Rectal smooth muscle tissue (tissue), 1 donor: ENCODE data around the gene NUAK2.
"Not testable (repeated sequence)": the region's sequence is repeated elsewhere in the genome, so short reads cannot be mapped to it uniquely, and the experiment has no call there.

Source experiments
- H3K27ac ChIP-seq: one replicate; pipeline ENCODE4 v1.7.0; 2013; ENCODE audit warnings: low read depth, low read length, inconsistent platforms
- H3K27me3 ChIP-seq: one replicate; pipeline ENCODE4 v1.7.0; 2013; ENCODE audit warnings: low read length; ENCODE audit not compliant: control insufficient read depth, insufficient read depth
- H3K36me3 ChIP-seq: one replicate; pipeline ENCODE4 v1.7.0; 2013; ENCODE audit warnings: low read length; ENCODE audit not compliant: control insufficient read depth, insufficient read depth
- H3K4me1 ChIP-seq: one replicate; pipeline ENCODE4 v1.7.0; 2013; ENCODE audit warnings: low read length; ENCODE audit not compliant: control insufficient read depth, insufficient read depth
- H3K4me3 ChIP-seq: one replicate; pipeline ENCODE4 v1.7.0; 2013; ENCODE audit warnings: low read length
- H3K9ac ChIP-seq: one replicate; pipeline ENCODE4 v1.7.0; 2013; ENCODE audit warnings: low read length

NUAK2 gene

DNA sequence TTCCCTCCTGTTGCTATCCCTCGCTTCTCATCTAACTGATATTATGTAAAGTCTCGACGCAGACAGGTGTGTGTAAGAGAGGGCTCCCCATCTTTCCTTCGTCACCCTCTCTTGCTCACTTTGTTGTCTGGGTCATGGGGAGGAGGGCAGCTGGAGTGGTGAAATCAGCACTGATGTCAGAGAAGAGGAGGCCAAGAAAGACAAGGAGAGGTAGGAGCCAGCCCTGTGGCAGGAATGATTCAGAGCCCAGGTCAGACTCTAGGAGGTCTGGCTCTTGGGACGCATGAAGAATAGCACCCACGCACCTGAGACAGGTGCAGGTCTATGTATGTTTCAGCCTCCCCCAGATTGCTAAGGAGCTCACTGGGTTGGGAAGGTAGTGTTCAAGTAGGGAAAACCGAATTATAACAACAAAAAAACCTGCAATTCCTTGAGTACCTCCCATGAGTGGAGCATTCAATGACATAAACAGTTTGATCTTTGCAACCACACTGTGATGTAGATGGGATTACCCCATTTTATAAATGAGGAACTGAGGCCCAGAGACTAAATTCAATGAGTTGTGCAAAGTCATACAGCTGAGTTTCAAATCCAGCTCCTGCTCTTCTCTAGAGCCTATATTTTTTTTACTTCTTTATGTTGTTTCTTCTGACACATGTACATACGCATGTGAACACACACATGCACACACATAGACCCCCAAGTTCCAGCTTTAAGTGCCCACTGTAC is 10.4 kb downstream of the NUAK2 start:
- no peaks in the 10 kb centered on the region for H3K27me3 ChIP-seq
- H3K27ac ChIP-seq = no peak overlapping the region
- H3K4me1 ChIP-seq = no peaks in the 10 kb centered on the region
- H3K36me3 ChIP-seq = peaks cover 22% of the 10 kb centered on the region
- no peak overlapping the region for H3K9ac ChIP-seq
- no peak overlapping the region for H3K4me3 ChIP-seq

DNA sequence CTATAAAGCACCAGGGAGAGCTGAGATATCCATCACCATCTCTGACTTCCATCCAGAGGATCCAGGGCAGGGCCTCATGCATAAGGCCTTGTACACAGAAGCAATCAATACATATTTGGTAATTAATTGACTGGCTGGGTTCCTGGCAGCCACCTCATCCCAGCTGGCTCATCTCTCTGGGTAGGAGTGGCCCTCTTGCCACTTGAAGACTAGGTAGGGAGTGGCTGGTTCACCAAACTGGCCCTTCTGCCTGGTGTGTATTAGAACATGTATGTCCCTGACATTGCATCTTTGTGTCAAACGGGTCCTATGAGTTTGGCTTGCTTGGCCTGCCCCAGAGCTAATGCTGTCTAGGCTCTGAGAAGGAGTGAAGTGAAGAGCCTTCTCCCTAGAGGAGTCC is 11.8 kb downstream of the NUAK2 start:
- H3K4me1 ChIP-seq = no peaks in the 10 kb centered on the region
- peaks cover 30% of the 10 kb centered on the region for H3K36me3 ChIP-seq
- no peak overlapping the region for H3K9ac ChIP-seq
- H3K27ac ChIP-seq = no peak overlapping the region
- no peaks in the 10 kb centered on the region for H3K27me3 ChIP-seq
- H3K4me3 ChIP-seq = no peak overlapping the region

DNA sequence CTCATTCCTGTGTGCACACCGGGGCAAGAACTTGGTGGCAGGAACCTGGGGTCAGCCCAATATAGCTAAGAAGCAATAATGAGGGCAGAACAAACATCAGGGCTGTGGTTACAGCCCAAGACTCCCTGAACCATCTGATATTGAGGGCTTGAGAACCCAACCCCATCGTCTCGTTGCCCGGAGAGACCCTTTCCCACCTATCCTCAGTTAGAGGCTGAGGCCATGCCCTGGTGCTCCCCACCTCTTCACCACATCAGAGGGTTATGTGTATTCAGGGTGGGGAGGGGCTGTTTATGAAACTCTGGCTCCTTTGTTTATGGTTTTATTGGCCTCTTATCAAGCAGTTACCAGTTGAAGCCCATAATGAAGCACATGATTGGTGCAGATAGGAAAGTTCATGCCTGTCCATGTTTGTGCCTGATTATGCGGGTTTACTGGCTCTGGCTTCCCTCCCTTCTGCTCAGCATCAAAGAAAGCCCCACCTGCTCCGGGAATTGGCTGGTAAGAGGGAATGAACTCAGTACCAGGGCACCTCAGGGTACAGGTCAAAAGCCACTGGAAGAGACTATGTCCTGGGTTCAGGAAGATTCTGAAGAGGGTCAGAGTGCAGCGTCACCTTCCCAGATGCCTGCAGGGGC is 14.5 kb downstream of the NUAK2 start:
- H3K36me3 ChIP-seq = peaks cover 45% of the 10 kb centered on the region
- H3K9ac ChIP-seq = no peak overlapping the region
- H3K27me3 ChIP-seq = no peaks in the 10 kb centered on the region
- H3K4me3 ChIP-seq = no peak overlapping the region
- no peak overlapping the region for H3K27ac ChIP-seq
- H3K4me1 ChIP-seq = no peaks in the 10 kb centered on the region

DNA sequence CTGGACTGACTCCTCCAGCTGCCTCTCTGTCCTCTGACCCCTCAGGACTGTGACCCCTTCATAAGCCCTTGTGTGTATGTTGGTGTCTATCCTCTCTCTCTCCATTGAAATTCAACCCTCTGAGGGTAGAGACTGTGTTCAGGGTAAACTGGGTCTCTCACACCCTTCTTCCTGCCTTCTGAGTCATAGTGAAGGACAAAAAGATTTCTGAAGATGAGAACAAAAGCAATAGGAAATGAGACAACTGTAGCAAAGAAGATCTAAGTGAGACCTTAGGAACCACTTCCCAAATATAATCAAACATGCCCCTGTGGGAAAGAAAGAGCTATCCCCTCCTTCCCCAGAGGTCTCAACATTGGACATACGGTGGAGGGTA is 16.9 kb downstream of the NUAK2 start:
- no peak overlapping the region for H3K4me3 ChIP-seq
- H3K36me3 ChIP-seq = peaks cover 32% of the 10 kb centered on the region
- no peak overlapping the region for H3K27ac ChIP-seq
- H3K4me1 ChIP-seq = peaks cover 4% of the 10 kb centered on the region
- H3K9ac ChIP-seq = no peak overlapping the region
- H3K27me3 ChIP-seq = no peaks in the 10 kb centered on the region

DNA sequence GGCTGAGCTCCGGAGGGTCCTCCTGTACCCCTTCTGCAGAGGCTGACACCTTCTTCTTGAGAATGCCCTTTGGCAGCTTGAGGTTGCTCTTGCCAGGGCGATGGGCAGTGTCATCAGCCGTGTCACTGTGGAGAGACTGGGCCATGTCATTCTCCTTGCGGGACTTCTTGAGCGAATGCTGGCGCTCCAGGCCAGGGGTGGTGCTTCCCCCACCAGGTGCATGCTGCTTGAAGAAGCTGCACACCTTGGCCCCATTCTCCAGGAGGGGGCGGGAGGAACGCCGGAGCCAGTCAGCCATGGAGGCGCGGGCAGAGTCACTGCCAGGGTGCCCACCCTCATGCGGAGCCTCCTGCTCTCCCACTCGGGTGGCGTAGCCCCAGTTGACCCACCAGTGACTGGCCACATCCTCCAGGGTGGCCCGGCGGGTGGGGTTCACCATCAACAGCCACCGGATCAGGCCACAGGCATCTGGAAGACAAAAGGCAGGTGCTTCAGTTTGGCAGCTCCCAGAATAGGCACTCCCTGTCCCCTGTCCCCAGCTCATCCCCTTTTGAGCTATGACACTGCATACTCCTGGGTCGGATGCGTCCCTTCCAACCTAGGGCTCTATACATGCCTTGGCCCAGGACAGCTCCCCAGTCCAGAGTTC is 17.4 kb downstream of the NUAK2 start:
- Histone ChIP-seq H3K4me1 (peaks cover 4% of the 10 kb centered on the region), H3K9ac (no peak overlapping the region), H3K27me3 (no peaks in the 10 kb centered on the region), H3K4me3 (no peak overlapping the region), H3K27ac (no peak overlapping the region), H3K36me3 (peaks cover 32% of the 10 kb centered on the region)

DNA sequence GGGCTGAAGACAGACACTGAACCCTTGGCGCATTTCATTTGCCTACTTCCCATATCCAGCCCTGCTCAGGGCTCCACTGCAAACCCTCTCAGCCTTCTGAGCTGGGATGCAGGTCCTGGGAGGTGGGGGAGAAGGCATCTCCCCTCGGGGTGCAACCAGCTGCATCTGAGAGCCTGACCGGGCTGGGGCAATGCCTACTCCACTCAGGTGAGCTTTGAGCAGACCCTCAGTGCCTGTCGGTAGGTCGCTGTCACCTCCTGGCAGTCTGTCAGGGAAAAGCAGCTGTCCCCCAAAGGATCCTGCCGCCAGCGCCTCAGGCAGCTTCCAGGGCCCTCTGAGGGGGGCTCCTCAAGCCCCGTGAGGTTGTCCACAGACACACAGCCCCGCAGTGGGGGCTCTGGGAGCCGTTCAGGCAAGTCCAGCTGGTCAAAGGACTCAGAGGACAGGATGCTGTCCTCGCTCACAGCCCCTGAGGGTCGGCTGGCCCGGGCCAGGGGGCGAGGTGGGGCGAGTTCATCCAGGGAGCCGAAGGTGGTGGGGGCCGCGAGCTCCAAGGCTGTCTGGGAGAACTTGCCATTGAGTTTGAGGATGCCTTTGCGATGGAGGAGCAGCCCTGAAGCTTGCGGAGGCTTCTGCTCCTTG is 18.2 kb downstream of the NUAK2 start:
- peaks cover 4% of the 10 kb centered on the region for H3K4me1 ChIP-seq
- H3K9ac ChIP-seq = no peak overlapping the region
- H3K36me3 ChIP-seq = peaks cover 32% of the 10 kb centered on the region
- no peaks in the 10 kb centered on the region for H3K27me3 ChIP-seq
- no peak overlapping the region for H3K27ac ChIP-seq
- H3K4me3 ChIP-seq = no peak overlapping the region

DNA sequence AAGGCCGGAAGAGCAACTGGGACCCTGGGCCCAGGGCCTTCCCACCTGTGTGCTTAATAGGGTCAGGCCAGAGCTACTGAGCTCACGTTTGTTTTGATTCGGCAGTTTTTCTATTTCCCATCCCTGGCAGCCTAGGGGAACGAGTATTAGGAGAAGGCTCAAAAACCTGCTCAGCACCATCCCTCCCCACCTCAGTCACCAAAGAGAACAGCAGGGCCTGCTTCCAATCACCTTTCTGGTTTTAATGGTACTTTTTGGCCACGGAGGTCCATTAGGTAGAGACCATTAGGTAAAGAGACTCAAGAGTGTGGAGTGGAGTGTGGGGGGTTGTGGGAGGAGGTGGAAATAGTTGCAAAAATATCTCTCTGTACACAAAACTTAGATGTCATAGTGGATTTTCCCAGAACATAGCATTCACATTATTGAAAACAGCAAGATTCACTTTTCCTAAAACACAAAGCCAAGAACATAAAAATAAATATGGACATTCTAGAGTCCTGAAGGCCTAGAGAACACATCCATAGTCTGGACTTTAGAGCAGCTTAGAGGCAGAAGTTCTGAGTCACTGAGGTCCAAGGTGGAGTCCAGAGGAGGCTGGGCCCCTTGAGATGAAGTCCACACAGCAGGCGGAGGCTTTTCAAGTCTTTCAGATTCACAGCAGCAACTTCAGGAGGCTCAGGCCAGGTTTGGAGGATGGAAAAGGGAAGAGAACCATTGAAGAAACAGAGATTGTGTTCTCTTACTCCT is 19.5 kb downstream of the NUAK2 start:
- Histone ChIP-seq H3K36me3 (peaks cover 23% of the 10 kb centered on the region), H3K27ac (no peak overlapping the region), H3K4me1 (peaks cover 4% of the 10 kb centered on the region), H3K4me3 (no peak overlapping the region), H3K9ac (no peak overlapping the region), H3K27me3 (no peaks in the 10 kb centered on the region)

DNA sequence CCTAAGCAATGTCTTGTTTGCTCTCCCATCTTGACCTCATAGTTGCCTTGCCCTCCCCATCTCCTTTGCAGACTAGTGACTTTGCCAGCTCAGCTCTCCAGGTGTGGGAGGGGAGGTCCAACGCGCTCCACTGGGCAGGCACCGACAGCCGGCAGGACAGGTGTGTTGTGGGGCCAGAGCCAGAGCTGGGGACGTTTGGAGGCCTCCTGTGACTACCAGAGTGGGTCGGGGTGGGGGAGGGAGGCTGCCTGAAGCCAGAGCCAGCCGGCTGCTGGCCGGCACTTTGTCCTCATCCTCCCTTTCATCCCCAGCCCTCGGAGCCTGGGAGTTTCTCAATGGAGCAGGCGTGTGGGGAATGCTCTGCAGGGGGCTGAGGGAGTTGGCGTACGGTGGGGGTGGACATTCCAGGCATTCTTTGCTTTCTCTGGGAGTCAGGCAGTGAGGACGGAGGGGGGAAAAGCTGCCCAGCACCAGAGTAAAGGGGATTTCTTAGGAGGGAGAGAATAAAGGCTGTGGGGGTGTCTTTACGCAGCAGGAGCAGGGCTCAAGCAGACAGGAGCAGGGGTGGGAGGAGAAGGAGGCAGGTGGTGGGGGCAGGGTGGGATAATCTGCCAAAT is 20.2 kb downstream of the NUAK2 start:
- Histone ChIP-seq H3K27ac (no peak overlapping the region), H3K36me3 (peaks cover 23% of the 10 kb centered on the region), H3K9ac (no peak overlapping the region)

DNA sequence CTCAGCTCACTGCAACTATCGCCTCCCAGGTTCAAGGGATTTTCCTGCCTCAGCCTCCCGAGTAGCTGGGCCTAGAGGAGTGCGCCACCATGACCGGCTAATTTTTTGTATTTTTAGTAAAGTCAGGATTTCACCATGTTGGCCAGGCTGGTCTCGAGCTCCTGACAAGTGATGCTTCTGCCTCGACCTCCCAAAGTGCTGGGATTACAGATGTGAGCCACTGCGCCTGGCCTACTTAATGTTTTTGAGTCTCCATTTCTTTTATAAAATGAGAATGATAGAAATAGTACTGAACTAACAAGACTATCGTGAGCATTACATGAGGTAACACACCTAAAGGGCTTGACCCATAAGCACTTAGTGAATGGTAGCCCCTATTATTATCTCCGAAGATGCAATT is 21.4 kb downstream of the NUAK2 start:
- Histone ChIP-seq H3K27me3 (no peaks in the 10 kb centered on the region), H3K27ac (no peak overlapping the region), H3K9ac (no peak overlapping the region), H3K4me1 (peaks cover 4% of the 10 kb centered on the region), H3K36me3 (peaks cover 19% of the 10 kb centered on the region), H3K4me3 (no peak overlapping the region)

More for the DNA sequence above, 20.2 kb downstream of the NUAK2 start:
- no peaks in the 10 kb centered on the region for H3K27me3 ChIP-seq
- peaks cover 4% of the 10 kb centered on the region for H3K4me1 ChIP-seq
- no peak overlapping the region for H3K4me3 ChIP-seq

DNA sequence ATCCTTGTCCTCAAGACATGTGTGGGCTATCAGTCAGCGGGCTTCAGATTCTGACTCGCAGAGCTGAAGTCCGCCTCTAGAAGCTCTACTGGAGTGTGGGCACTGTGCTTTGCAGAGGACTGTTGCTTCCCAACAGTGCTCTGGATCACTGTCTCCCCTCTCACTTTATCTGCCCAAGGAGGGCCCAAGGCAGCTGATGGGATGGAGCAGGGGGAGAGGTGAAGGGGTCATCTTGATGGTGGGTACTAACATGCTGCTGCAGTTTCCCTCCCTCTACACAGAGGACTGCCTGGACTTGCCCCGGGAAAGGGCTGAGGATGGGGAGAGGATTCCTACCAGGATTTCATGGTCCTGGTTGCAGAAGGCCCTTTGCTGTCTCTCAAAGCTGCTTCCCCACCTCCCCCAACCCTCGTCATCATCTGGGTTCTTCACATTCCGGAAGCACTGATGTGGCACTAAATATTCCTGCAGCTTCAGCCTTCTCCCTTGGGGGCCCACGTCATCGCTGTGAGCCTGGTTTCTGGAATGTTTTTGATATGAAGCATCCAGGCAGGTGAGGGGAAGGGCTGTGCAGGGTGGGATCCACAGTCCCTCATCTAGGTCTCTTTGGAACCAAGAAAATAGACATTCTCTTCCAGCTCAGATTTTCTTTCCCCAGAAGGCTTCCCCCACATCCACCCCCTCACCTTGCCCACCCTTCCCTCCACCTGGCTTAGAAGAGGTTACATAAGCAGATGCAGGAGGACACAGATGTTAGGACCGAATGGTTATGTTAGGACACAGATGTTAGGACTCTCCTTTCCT is 23.2 kb downstream of the NUAK2 start:
- Histone ChIP-seq H3K36me3 (peaks cover 6% of the 10 kb centered on the region), H3K4me3 (no peak overlapping the region), H3K27ac (no peak overlapping the region), H3K27me3 (no peaks in the 10 kb centered on the region), H3K9ac (no peak overlapping the region), H3K4me1 (peaks cover 11% of the 10 kb centered on the region)

DNA sequence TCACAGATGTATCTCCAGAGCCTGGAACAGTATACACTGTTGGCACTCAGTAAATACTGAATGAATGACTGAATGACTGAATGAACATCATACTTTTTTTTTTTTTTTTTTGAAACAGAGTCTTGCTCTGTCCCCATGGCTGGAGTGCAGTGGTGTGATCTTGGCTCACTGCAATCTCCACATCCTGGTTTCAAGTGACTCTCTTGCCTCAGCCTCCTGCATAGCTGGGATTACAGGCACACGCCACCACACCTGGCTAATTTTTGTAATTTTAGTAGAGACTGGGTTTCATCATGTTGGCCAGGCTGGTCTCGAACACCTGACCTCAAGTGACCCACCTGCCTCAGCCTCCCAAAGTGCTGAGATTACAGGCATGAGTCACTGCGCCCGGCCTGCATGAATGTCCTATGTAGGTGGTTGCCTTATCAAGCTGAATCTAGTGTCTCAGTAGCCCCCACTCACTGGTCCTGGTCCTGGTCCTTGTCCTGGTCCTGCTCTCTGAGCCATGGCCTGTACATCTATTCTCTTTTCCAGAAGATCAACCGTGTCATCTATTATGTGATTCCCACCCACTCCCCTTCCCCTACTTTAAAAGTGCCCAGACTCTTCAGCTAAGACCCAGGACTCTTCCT is 23.9 kb downstream of the NUAK2 start:
- H3K27me3 ChIP-seq, H3K27ac ChIP-seq, H3K36me3 ChIP-seq, H3K4me3 ChIP-seq, H3K9ac ChIP-seq: not testable (repeated sequence)
- peaks cover 11% of the 10 kb centered on the region for H3K4me1 ChIP-seq
